Measurements from ENCODE around the gene TTN. TPM values are rescaled to one million over a fixed set of nuclear protein-coding genes. Genes with fewer than 3 reads are reported as not detected.

TTN gene
- total RNA-seq, 4 donors from 2014 or later: 0.21 to 2.1 (median 0.76) TPM

GRCh38 chr2:178704876-178705275 lies 102.3 kb downstream of the TTN start:
- 92% methylated on average over 5 of the region's 5 CpGs for WGBS
- no peak for DNase-seq (ENCODE audit: low spot score in 2 of 2)
- H3K27me3 ChIP-seq: no peaks in the 10 kb centered on the region
- no peak overlapping the region for H3K4me3 ChIP-seq
- no peaks in the 10 kb centered on the region for H3K36me3 ChIP-seq
- no peak for TF ChIP-seq POLR2AphosphoS5 (IDR thresholded peaks at IDR 0.05)
- no peak for TF ChIP-seq EP300 (IDR thresholded peaks at IDR 0.05)
- TF ChIP-seq POLR2A (IDR thresholded peaks at IDR 0.05): no peak
- TF ChIP-seq CTCF (IDR thresholded peaks at IDR 0.05): no peak
- no peaks in the 10 kb centered on the region for H3K9me3 ChIP-seq
- H3K27ac ChIP-seq: no peak overlapping the region
- H3K4me1 ChIP-seq: no peaks in the 10 kb centered on the region

GRCh38 chr2:178702361-178702760 lies 104.9 kb downstream of the TTN start:
- H3K27ac ChIP-seq: no peak overlapping the region
- WGBS: 90% methylated on average over 6 of the region's 6 CpGs
- no peaks in the 10 kb centered on the region for H3K27me3 ChIP-seq
- H3K36me3 ChIP-seq: no peaks in the 10 kb centered on the region
- no peak overlapping the region for H3K4me3 ChIP-seq
- no peak for DNase-seq (ENCODE audit: low spot score in 2 of 2)
- no peaks in the 10 kb centered on the region for H3K4me1 ChIP-seq
- H3K9me3 ChIP-seq: no peaks in the 10 kb centered on the region
- TF ChIP-seq EP300 (IDR thresholded peaks at IDR 0.05) (no peak), POLR2A (IDR thresholded peaks at IDR 0.05) (no peak), POLR2AphosphoS5 (IDR thresholded peaks at IDR 0.05) (no peak), CTCF (IDR thresholded peaks at IDR 0.05) (no peak)

GRCh38 chr2:178700922-178701342 lies 106.3 kb downstream of the TTN start:
- Histone ChIP-seq H3K4me3 (no peak overlapping the region), H3K27ac (no peak overlapping the region), H3K27me3 (no peaks in the 10 kb centered on the region), H3K4me1 (no peaks in the 10 kb centered on the region), H3K36me3 (no peaks in the 10 kb centered on the region), H3K9me3 (no peaks in the 10 kb centered on the region)
- WGBS: 63% methylated on average over 9 of the region's 9 CpGs
- no peak for DNase-seq (ENCODE audit: low spot score in 2 of 2)
- peak in 1 of 2 donors; percentile 65 for TF ChIP-seq CTCF (IDR thresholded peaks at IDR 0.05)
- no peak for TF ChIP-seq EP300 (IDR thresholded peaks at IDR 0.05)

GRCh38 chr2:178700136-178700535 lies 107.1 kb downstream of the TTN start:
- Histone ChIP-seq H3K4me1 (no peaks in the 10 kb centered on the region), H3K9me3 (no peaks in the 10 kb centered on the region), H3K36me3 (no peaks in the 10 kb centered on the region), H3K4me3 (no peak overlapping the region), H3K27ac (no peak overlapping the region), H3K27me3 (no peaks in the 10 kb centered on the region)
- WGBS: 79% methylated on average over 3 of the region's 3 CpGs
- TF ChIP-seq POLR2A (IDR thresholded peaks at IDR 0.05) (no peak), EP300 (IDR thresholded peaks at IDR 0.05) (no peak)
- no peak for DNase-seq (ENCODE audit: low spot score in 2 of 2)

- H3K4me1 ChIP-seq: no peaks in the 10 kb centered on the region
- no peak overlapping the region for H3K4me3 ChIP-seq
- no peaks in the 10 kb centered on the region for H3K27me3 ChIP-seq
- no peaks in the 10 kb centered on the region for H3K9me3 ChIP-seq
- no peak overlapping the region for H3K27ac ChIP-seq
- 81% methylated on average over 2 of the region's 2 CpGs for WGBS
- no peaks in the 10 kb centered on the region for H3K36me3 ChIP-seq
- TF ChIP-seq EP300 (IDR thresholded peaks at IDR 0.05) (no peak), POLR2AphosphoS5 (IDR thresholded peaks at IDR 0.05) (no peak), POLR2A (IDR thresholded peaks at IDR 0.05) (no peak), CTCF (IDR thresholded peaks at IDR 0.05) (no peak)
- DNase-seq (ENCODE audit: low spot score in 2 of 2): no peak
Observed at GRCh38 chr2:178692845-178693244, 114.4 kb downstream of the TTN start.

GRCh38 chr2:178689808-178690207 lies 117.4 kb downstream of the TTN start:
- 72% methylated on average over 1 of the region's 1 CpG for WGBS
- no peaks in the 10 kb centered on the region for H3K9me3 ChIP-seq

More at GRCh38 chr2:178689808-178690207, 117.4 kb downstream of the TTN start:
- Histone ChIP-seq H3K27ac (no peak overlapping the region), H3K27me3 (no peaks in the 10 kb centered on the region), H3K4me1 (no peaks in the 10 kb centered on the region), H3K36me3 (no peaks in the 10 kb centered on the region), H3K4me3 (no peak overlapping the region)
- no peak for DNase-seq (ENCODE audit: low spot score in 2 of 2)
- TF ChIP-seq POLR2AphosphoS5 (IDR thresholded peaks at IDR 0.05) (no peak), POLR2A (IDR thresholded peaks at IDR 0.05) (no peak), EP300 (IDR thresholded peaks at IDR 0.05) (no peak), CTCF (IDR thresholded peaks at IDR 0.05) (no peak)

Data from suprapubic skin (tissue), 4 donors.